ENCODE data around the gene CXXC1. TPM values are rescaled to one million over a fixed set of nuclear protein-coding genes. Genes with fewer than 3 reads are reported as not detected.
"Not testable (repeated sequence)": the region's sequence is repeated elsewhere in the genome, so short reads cannot be mapped to it uniquely, and the experiment has no call there.

The CXXC1 gene
- polyA plus RNA-seq, 12 donors = 24.7 to 59.4 (median 30.6) TPM; not detected in 1

DNA sequence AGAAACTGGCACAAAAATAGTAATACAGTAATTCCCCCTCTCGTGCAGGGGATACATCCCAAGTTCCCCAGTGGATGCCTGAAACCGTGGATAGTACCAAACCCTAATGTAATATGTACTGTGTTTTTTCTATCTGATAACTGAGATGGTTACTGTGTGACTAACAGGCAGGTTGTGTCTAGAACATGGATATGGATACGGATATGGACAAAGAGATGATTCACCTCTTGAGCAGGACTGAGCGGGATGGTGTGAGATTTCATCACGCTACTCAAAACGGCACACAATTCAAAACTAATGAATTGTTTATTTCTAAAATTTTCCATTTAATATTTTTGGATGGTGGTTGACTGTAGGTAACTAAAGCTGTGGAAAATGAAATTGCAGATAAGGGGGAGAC, 9.6 kb downstream of the CXXC1 start:
- no peak for DNase-seq

DNA sequence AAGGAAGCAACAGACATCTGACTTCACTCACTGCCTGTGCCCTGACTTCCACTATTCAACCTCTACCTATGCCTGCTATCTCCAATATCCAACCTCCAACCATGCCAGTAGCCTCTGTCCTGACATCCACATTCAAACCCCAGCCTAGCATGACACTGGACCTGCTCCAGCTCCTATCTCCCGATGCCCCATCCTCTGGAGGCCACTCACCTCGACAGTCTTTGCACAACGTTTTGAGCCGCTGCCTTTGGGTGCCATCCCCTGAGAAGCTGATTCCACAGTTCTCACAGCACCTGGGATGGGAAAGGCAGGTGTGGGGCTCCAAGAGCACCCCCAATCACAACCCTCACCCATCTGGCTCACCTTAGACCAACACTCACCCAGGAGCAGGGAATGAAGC, 11.0 kb downstream of the CXXC1 start:
- DNase-seq = no peak

GRCh38 chr18:50275503-50276036, 11.9 kb downstream of the CXXC1 start:
- DNase-seq = no peak

- DNase-seq = no peak
These were observed 12.6 kb downstream of the CXXC1 start for GRCh38 chr18:50274941-50275340.

GRCh38 chr18:50274044-50274442, 13.4 kb downstream of the CXXC1 start:
- DNase-seq = no peak

DNA sequence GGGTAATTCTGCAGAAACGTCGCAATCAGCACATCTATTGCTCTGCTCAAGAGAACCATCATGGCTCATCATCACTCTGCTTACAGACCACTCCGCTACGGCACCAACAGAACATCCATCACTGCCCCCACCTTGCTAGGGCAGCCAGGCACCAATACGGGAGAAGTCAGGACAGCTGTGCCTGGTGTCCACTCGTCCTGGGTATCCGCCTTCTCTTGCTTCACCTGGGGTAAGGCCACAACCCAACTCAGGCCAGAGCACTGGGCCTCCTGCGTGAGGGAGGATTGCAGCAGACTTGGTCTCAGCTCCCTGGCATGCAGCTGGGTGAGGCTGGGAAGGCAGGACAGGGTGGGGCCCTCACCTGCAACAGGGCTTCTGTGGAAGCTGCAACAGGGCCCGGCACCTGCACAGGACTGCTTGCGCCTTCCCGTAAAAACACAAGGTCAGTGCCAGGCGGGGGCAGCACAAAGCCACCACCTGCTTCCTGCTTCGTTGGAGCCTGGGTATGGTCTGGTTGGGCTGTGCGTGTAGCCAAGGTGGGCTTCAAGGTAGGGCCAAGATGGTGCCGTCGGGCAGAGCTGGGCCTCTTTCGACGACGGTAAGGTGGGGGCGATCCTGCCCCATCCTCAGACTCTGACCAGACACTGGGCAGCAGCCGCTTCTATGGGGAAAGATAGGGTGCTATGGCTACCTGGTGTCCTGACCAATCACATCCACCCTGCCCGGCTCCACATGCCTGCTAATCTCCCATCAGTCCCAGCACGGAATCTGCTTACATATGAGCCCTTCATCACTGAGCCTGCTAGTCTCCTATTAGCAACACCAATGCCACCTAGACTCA, 14.1 kb downstream of the CXXC1 start:
- no peak for DNase-seq

GRCh38 chr18:50272568-50272967, 14.9 kb downstream of the CXXC1 start:
- no peak for DNase-seq

- DNase-seq = peak; percentile 63
These were observed 19.3 kb downstream of the CXXC1 start for GRCh38 chr18:50268022-50268747.

DNA sequence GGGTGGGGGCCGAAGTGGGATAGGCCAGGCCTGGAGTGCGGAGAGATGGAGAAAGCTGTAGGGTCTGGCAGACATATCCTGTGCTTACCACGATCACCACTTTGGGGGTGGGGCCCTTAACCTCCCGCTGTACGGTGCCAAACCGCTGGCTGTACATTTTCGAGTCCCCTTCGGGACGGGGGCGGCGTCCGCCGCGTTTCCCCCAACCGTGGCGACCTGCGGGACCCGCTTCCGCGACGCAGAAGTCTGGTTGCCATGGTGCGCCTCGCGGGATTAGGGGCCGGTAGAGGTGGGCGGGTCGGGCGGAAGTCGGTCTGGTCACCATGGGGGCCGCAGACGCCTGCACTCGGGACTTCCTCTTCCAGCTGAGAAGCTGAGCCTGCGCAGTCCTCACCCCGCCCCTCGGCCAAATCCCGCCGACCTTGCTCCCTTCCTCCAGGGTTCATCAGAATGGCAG, 21.2 kb downstream of the CXXC1 start, which contains the start of gene CFAP53:
CFAP53 (minus strand) TSS at position 248 of the 457 bp plus-strand sequence; CDS start at position 157, 91 bp downstream.
- peak; percentile 93 for DNase-seq

DNA sequence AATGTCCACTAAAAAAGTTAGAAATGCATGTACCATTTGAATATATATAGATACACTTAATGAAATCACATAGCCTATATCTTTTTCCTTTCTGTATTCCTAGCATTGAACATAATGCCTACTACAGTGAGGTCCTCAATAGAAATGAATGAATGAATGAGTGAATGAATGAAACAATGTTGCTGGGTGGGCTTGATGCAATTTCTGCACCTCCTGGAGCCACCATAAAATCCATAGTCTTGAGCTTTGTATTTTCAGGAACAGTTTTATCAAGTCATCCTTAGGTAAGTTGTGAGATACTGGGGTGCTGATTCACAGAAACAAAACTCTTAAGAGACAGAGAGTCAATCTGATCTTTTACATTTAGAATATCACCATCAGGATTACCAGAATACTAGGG, 24.5 kb downstream of the CXXC1 start:
- DNase-seq = no peak

GRCh38 chr18:50250935-50251334, 36.6 kb downstream of the CXXC1 start:
- no peak for DNase-seq

GRCh38 chr18:50249576-50249975, 37.9 kb downstream of the CXXC1 start:
- no peak for DNase-seq

DNA sequence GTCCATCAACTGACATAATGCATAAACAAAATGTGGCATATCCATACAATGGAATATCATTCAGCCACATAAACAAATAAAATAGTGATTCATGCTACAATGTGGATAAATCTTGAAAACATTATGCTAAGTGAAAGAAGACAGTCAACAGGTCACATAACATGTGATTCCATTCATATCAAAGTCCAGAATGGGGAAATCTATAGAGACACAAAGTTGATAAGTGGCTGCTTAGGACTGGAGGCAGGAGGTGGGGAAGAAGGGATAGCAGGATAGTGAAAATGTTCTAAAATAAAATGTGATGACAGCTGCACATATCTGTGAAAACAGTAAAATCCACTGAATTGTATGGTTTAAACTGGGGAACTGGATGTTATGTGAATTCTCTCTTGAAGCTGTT, 39.9 kb downstream of the CXXC1 start:
- DNase-seq = no peak

DNA sequence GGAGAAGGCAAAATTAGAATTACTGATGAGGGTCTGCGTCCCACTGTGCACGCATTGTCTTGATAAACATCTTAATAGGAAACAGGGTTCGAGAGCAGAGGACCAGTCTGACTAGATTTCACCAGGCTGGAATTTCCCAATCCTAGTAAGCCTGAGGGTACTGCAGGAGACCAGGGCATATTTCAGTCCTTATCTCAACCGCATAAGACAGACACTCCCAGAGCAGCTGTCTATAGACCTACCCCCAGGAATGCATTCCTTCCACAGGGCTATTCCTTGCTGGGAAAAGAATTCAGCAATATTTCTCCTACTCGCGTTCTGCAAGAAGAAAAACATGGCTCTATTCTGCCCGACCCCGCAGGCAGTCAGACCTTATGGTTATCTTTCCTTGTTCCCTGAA, 45.7 kb downstream of the CXXC1 start:
- not testable (repeated sequence) for DNase-seq

- DNase-seq = no peak
These were observed 47.4 kb downstream of the CXXC1 start for GRCh38 chr18:50240080-50240563.

- DNase-seq = no peak
These were observed 55.1 kb downstream of the CXXC1 start for GRCh38 chr18:50232419-50232818.

Other genes with a start within 250 kb of the CXXC1 start
- 10 to 100 TPM in 1 of 12 donors, 1 to 10 TPM in 10, not detected in 1; 1.0 to 10.1 (median 1.5) TPM for gene MYO5B, start 92.5 kb downstream of the CXXC1 start, polyA plus RNA-seq (ENCODE audit: insufficient read length in 12 of 12)
- 1 to 10 TPM in 1 of 12 donors, under 1 TPM in 9, not detected in 2; 0.11 to 1.1 (median 0.34) TPM for gene CFAP53, start 21.2 kb downstream of the CXXC1 start, polyA plus RNA-seq (ENCODE audit: insufficient read length in 12 of 12)
- 10 to 100 TPM in 11 of 12 donors, not detected in 1; 31.7 to 55.2 (median 40.1) TPM for gene MBD1, start 6.2 kb downstream of the CXXC1 start, polyA plus RNA-seq (ENCODE audit: insufficient read length in 12 of 12)
- gene SKA1, start 87.4 kb upstream of the CXXC1 start, polyA plus RNA-seq (ENCODE audit: insufficient read length in 12 of 12) = 1 to 10 TPM in 10 of 12 donors, not detected in 2; 2.2 to 8.4 (median 4.6) TPM